Measurements from ENCODE around the gene ERG. TPM values are rescaled to one million over a fixed set of nuclear protein-coding genes. Genes with fewer than 3 reads are reported as not detected.

ERG gene
- total and polyA plus RNA-seq, 2 of the 8 experiments (the other 6 are each of a cell fraction or from before 2014, with no cell fraction given), result 1.0 to 3.0 TPM

DNA sequence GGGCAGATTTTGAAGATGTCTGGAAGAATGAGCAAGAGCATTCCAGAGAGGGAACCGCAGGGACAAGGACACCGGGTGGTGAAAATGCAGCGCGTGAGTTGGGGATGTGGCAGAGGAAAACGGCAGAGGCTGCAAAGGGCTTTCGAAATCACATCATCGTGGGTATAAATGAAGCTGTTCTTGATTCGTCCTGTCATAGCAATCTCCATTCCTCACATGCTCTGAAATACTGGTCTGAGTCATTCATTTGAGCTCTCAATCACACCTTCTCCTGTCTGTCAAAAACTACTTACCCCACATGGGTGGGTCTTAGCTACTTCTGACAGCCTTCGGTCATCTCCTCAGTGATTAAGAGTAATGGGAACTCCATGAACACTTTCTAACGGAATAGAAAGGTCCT is 81.5 kb downstream of the ERG start (continued):
- TF ChIP-seq, protein P1, sequence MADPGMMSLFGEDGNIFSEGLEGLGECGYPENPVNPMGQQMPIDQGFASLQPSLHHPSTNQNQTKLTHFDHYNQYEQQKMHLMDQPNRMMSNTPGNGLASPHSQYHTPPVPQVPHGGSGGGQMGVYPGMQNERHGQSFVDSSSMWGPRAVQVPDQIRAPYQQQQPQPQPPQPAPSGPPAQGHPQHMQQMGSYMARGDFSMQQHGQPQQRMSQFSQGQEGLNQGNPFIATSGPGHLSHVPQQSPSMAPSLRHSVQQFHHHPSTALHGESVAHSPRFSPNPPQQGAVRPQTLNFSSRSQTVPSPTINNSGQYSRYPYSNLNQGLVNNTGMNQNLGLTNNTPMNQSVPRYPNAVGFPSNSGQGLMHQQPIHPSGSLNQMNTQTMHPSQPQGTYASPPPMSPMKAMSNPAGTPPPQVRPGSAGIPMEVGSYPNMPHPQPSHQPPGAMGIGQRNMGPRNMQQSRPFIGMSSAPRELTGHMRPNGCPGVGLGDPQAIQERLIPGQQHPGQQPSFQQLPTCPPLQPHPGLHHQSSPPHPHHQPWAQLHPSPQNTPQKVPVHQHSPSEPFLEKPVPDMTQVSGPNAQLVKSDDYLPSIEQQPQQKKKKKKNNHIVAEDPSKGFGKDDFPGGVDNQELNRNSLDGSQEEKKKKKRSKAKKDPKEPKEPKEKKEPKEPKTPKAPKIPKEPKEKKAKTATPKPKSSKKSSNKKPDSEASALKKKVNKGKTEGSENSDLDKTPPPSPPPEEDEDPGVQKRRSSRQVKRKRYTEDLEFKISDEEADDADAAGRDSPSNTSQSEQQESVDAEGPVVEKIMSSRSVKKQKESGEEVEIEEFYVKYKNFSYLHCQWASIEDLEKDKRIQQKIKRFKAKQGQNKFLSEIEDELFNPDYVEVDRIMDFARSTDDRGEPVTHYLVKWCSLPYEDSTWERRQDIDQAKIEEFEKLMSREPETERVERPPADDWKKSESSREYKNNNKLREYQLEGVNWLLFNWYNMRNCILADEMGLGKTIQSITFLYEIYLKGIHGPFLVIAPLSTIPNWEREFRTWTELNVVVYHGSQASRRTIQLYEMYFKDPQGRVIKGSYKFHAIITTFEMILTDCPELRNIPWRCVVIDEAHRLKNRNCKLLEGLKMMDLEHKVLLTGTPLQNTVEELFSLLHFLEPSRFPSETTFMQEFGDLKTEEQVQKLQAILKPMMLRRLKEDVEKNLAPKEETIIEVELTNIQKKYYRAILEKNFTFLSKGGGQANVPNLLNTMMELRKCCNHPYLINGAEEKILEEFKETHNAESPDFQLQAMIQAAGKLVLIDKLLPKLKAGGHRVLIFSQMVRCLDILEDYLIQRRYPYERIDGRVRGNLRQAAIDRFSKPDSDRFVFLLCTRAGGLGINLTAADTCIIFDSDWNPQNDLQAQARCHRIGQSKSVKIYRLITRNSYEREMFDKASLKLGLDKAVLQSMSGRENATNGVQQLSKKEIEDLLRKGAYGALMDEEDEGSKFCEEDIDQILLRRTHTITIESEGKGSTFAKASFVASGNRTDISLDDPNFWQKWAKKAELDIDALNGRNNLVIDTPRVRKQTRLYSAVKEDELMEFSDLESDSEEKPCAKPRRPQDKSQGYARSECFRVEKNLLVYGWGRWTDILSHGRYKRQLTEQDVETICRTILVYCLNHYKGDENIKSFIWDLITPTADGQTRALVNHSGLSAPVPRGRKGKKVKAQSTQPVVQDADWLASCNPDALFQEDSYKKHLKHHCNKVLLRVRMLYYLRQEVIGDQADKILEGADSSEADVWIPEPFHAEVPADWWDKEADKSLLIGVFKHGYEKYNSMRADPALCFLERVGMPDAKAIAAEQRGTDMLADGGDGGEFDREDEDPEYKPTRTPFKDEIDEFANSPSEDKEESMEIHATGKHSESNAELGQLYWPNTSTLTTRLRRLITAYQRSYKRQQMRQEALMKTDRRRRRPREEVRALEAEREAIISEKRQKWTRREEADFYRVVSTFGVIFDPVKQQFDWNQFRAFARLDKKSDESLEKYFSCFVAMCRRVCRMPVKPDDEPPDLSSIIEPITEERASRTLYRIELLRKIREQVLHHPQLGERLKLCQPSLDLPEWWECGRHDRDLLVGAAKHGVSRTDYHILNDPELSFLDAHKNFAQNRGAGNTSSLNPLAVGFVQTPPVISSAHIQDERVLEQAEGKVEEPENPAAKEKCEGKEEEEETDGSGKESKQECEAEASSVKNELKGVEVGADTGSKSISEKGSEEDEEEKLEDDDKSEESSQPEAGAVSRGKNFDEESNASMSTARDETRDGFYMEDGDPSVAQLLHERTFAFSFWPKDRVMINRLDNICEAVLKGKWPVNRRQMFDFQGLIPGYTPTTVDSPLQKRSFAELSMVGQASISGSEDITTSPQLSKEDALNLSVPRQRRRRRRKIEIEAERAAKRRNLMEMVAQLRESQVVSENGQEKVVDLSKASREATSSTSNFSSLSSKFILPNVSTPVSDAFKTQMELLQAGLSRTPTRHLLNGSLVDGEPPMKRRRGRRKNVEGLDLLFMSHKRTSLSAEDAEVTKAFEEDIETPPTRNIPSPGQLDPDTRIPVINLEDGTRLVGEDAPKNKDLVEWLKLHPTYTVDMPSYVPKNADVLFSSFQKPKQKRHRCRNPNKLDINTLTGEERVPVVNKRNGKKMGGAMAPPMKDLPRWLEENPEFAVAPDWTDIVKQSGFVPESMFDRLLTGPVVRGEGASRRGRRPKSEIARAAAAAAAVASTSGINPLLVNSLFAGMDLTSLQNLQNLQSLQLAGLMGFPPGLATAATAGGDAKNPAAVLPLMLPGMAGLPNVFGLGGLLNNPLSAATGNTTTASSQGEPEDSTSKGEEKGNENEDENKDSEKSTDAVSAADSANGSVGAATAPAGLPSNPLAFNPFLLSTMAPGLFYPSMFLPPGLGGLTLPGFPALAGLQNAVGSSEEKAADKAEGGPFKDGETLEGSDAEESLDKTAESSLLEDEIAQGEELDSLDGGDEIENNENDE (IDR thresholded peaks at IDR 0.05; ENCODE audit: insufficient replicate concordance, low read length), result no peak
- TF ChIP-seq SRF (IDR thresholded peaks at IDR 0.05; ENCODE audit: low read depth, low read length) (no peak), CHD2 (IDR thresholded peaks at IDR 0.05; ENCODE audit: low read length) (no peak), RBBP5 (IDR thresholded peaks at IDR 0.05; ENCODE audit: borderline replicate concordance, low read depth, low read length) (no peak), BCL11A (IDR thresholded peaks at IDR 0.05; ENCODE audit: low read depth in 2 of 2, low read length in 2 of 2) (no peak), KDM1A (IDR thresholded peaks at IDR 0.05; ENCODE audit: borderline replicate concordance, low read length) (no peak), KDM5A (IDR thresholded peaks at IDR 0.05; ENCODE audit: low read length) (no peak), BRCA1 (IDR thresholded peaks at IDR 0.05; ENCODE audit: low read depth, low read length) (no peak), GABPA (IDR thresholded peaks at IDR 0.05; ENCODE audit: borderline replicate concordance, insufficient read depth, low read length) (no peak), SIX5 (IDR thresholded peaks at IDR 0.05; ENCODE audit: low read depth, low read length) (no peak), BACH1 (IDR thresholded peaks at IDR 0.05; ENCODE audit: low read length) (no peak), SP4 (IDR thresholded peaks at IDR 0.05; ENCODE audit: low read length) (no peak), TCF12 (IDR thresholded peaks at IDR 0.05; ENCODE audit: low read depth, low read length) (no peak), POU5F1 (IDR thresholded peaks at IDR 0.05; ENCODE audit: low read depth, low read length) (no peak)

Data from H1 (cell line).